Stomach (tissue), 4 donors: Measurements from ENCODE around the gene WWOX.

ENCODE experiments used
- CTCF ChIP-seq, 7 experiments: fragments of 450-650 bp in 4 of 7; fragments of 200-600 bp in 3 of 7; sonication (generic) in 3 of 7; IDR thresholded peaks; one replicate each; pipeline ENCODE4 v1.5.1; 2016 to 2019; ENCODE audit warnings: antibody characterized with exemption in 7 of 7, control low read depth in 2 of 7, mild to moderate bottlenecking in 1 of 7
- EP300 ChIP-seq: sonication (generic); formaldehyde crosslinking; IDR thresholded peaks from one replicate; pipeline ENCODE4 v1.6.1; 2017; ENCODE audit warnings: antibody characterized with exemption
- POLR2AphosphoS5 ChIP-seq, 3 donors: sonication (generic); formaldehyde crosslinking; IDR thresholded peaks; one replicate each; pipeline ENCODE4 v1.6.1; 2016; ENCODE audit warnings: antibody characterized with exemption in 3 of 3

GRCh38 chr16:78606545-78606944, 507.1 kb downstream of the WWOX start:
- no peak for TF ChIP-seq CTCF (IDR thresholded peaks at IDR 0.05)
- no peak for TF ChIP-seq POLR2AphosphoS5 (IDR thresholded peaks at IDR 0.05)
- TF ChIP-seq EP300, result no peak
